NB4 (cell line): Measurements from ENCODE around the gene RBM25.

ENCODE experiments used
- DNase-seq: peaks from one replicate; pipeline ENCODE4 v3.0.0; 2010; ENCODE audit warnings: low read depth
- H3K4me3 ChIP-seq: one replicate; pipeline ENCODE4 v1.5.1; 2011; ENCODE audit warnings: mild to moderate bottlenecking, low read depth, low read length, moderate library complexity
- CTCF ChIP-seq: IDR thresholded peaks from one replicate; pipeline ENCODE4 v1.5.1; 2012; ENCODE audit warnings: low read depth, low read length
- MAX ChIP-seq: IDR thresholded peaks from 2 replicates; pipeline ENCODE4 v1.6.1; 2011; ENCODE audit warnings: low read depth, low read length
- MYC ChIP-seq: IDR thresholded peaks from 2 replicates; pipeline ENCODE4 v1.6.1; 2011; ENCODE audit warnings: low read depth, low read length
- POLR2A ChIP-seq: IDR thresholded peaks from 2 replicates; pipeline ENCODE4 v1.6.1; 2011; ENCODE audit warnings: mild to moderate bottlenecking; ENCODE audit not compliant: insufficient read length; ENCODE audit errors: extremely low read depth

RBM25 gene

GRCh38 chr14:73140811-73141323 lies 82.5 kb downstream of the RBM25 start:
- H3K4me3 ChIP-seq: no peak overlapping the region
- DNase-seq: no peak
- no peak for TF ChIP-seq CTCF
- no peak for TF ChIP-seq POLR2A
- TF ChIP-seq MAX: no peak
- no peak for TF ChIP-seq MYC

- no peak for DNase-seq
- TF ChIP-seq MAX (no peak), CTCF (no peak)
- no peak overlapping the region for H3K4me3 ChIP-seq
These were observed 83.9 kb downstream of the RBM25 start for GRCh38 chr14:73142216-73142615.

- H3K4me3 ChIP-seq: no peak overlapping the region
- DNase-seq: no peak
- TF ChIP-seq POLR2A (no peak), MYC (no peak), CTCF (no peak), MAX (no peak)
These were observed 84.7 kb downstream of the RBM25 start for GRCh38 chr14:73143003-73143402.

- no peak for TF ChIP-seq MAX
- TF ChIP-seq POLR2A: no peak
- DNase-seq: no peak
- H3K4me3 ChIP-seq: no peak overlapping the region
These were observed 85.3 kb downstream of the RBM25 start for GRCh38 chr14:73143617-73144016.

- no peak overlapping the region for H3K4me3 ChIP-seq
- no peak for DNase-seq
- TF ChIP-seq MYC: no peak
- TF ChIP-seq CTCF: no peak
- TF ChIP-seq POLR2A: no peak
- no peak for TF ChIP-seq MAX
These were observed 87.0 kb downstream of the RBM25 start for GRCh38 chr14:73145371-73145770.

GRCh38 chr14:73146111-73146510 lies 87.8 kb downstream of the RBM25 start:
- no peak for TF ChIP-seq MAX
- no peak for TF ChIP-seq POLR2A
- no peak for TF ChIP-seq MYC
- TF ChIP-seq CTCF: no peak
- H3K4me3 ChIP-seq: no peak overlapping the region
- DNase-seq: no peak
